Measurements from ENCODE around the gene VILL.

GRCh38 chr3:38015984-38016383 lies 25.4 kb downstream of the VILL start:
- TF ChIP-seq ZNF274 (IDR thresholded peaks at IDR 0.05; ENCODE audit: low read depth, low read length) (no peak), YY1 (IDR thresholded peaks at IDR 0.05; ENCODE audit: insufficient read depth, insufficient read length) (no peak), SUZ12 (IDR thresholded peaks at IDR 0.05; ENCODE audit: extremely low read depth, insufficient read depth, insufficient read length) (no peak)
